ENCODE results near the gene ZNF24. TPM values are rescaled to one million over a fixed set of nuclear protein-coding genes. Genes with fewer than 3 reads are reported as not detected.

Gene ZNF24
- total RNA-seq = 10 to 100 TPM; 38.9 to 39.8 TPM
- 29.2 TPM for polyA plus RNA-seq (ENCODE audit: insufficient read depth, low read depth, low replicate concordance)
- long read RNA-seq, donor 1, full-length matches to known transcripts = 22 of 53 reads
- long read RNA-seq, donor 1, partial matches to known transcripts = 31 of 53 reads
- long read RNA-seq, donor 1, other reads (novel, unspliced or antisense) = 0 of 53 reads
- long read RNA-seq, donor 2, full-length matches to known transcripts = 10 of 10 reads
- long read RNA-seq, donor 2, partial matches to known transcripts = 0 of 10 reads
- long read RNA-seq, donor 2, other reads (novel, unspliced or antisense) = 0 of 10 reads

GRCh38 chr18:35343936-35344735 lies at the start of gene ZNF24:
ZNF24 (minus strand) TSS chr18:35344420; CDS start chr18:35340650, 3,770 bp downstream.
- no peak for TF ChIP-seq CTCF (IDR thresholded peaks at IDR 0.05)
- TF ChIP-seq POLR2A (IDR thresholded peaks at IDR 0.05) = peak; percentile 12

DNA sequence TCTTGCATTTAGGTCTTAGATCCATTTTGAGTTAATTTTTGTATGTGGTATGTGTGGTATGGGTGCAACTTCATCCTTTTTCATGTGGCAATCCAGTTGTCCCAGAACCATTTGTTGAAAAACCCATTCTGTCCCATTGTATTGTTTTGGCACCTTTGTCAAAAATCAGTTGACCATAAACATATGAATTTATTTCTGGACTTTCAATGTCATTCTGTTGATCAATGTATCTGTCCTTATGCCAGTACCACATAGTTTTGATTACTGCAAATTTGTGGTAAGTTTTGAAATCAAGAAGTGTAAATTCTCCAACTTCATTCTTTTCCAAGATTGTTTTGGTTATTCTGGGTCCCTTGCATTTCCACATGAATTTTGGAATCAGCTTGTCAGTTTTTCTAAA lies 49.5 kb upstream of the ZNF24 start:
- no peak overlapping the region for H3K4me3 ChIP-seq
- H3K4me1 ChIP-seq = no peaks in the 10 kb centered on the region
- no peaks in the 10 kb centered on the region for H3K27me3 ChIP-seq
- no peak overlapping the region for H3K27ac ChIP-seq
- no peak for DNase-seq
- H3K9me3 ChIP-seq = no peaks in the 10 kb centered on the region
- intact Hi-C loops (cut with DNase I; ENCODE audit: low total_unique reads) = no loop called here
- no peak for TF ChIP-seq POLR2A (IDR thresholded peaks at IDR 0.05)
- no peak for TF ChIP-seq CTCF (IDR thresholded peaks at IDR 0.05)
- H3K36me3 ChIP-seq (ENCODE audit: low read depth, missing control alignments) = no peaks in the 10 kb centered on the region

More at GRCh38 chr18:35343936-35344735, at the start of gene ZNF24:
- H3K27ac ChIP-seq = peak within 1 kb of the TSS; percentile 99
- no peaks in the 10 kb centered on the region for H3K36me3 ChIP-seq (ENCODE audit: low read depth, missing control alignments)
- WGBS, 2 donors = 0% methylated on average over 20 to 48 of the region's 64 CpGs
- intact Hi-C loops (cut with DNase I; ENCODE audit: low total_unique reads) = loop anchor here (10.0 kb wide), 1 partner anchor 89 kb away; no protein-coding TSS in a partner anchor
- H3K9me3 ChIP-seq = no peaks in the 10 kb centered on the region
- H3K4me3 ChIP-seq = peak within 1 kb of the TSS; percentile 98 to 99
- DNase-seq = peak; percentile 98
- H3K27me3 ChIP-seq = no peaks in the 10 kb centered on the region
- peaks cover 18% of the 10 kb centered on the region for H3K4me1 ChIP-seq

- Histone ChIP-seq H3K9me3 (no peaks in the 10 kb centered on the region), H3K4me1 (no peaks in the 10 kb centered on the region), H3K4me3 (no peak overlapping the region), H3K27ac (no peak overlapping the region), H3K36me3 (ENCODE audit: low read depth, missing control alignments) (no peaks in the 10 kb centered on the region), H3K27me3 (no peaks in the 10 kb centered on the region)
- no peak for DNase-seq
- intact Hi-C loops (cut with DNase I; ENCODE audit: low total_unique reads) = no loop called here
- TF ChIP-seq CTCF (IDR thresholded peaks at IDR 0.05) (no peak), POLR2A (IDR thresholded peaks at IDR 0.05) (no peak)
These were observed 48.2 kb upstream of the ZNF24 start for GRCh38 chr18:35392375-35392774.

GRCh38 chr18:35390951-35391700 lies 46.9 kb upstream of the ZNF24 start:
- TF ChIP-seq POLR2A (IDR thresholded peaks at IDR 0.05) = no peak
- no peak for TF ChIP-seq CTCF (IDR thresholded peaks at IDR 0.05)
- Histone ChIP-seq H3K4me1 (no peaks in the 10 kb centered on the region), H3K4me3 (no peak overlapping the region), H3K27me3 (no peaks in the 10 kb centered on the region), H3K36me3 (ENCODE audit: low read depth, missing control alignments) (no peaks in the 10 kb centered on the region), H3K9me3 (no peaks in the 10 kb centered on the region), H3K27ac (no peak overlapping the region)
- DNase-seq = no peak
- WGBS, 2 donors = 26 to 42% methylated on average over 3 of the region's 3 CpGs
- intact Hi-C loops (cut with DNase I; ENCODE audit: low total_unique reads) = no loop called here
